Calu3 (cell line): ENCODE measurements around the gene MAML3. TPM values are rescaled to one million over a fixed set of nuclear protein-coding genes. Genes with fewer than 3 reads are reported as not detected.

Experiments
- BruUV-seq: library from RNA; stranded (reverse); fragments of 400-500 nt; replicated peaks from 2 replicates; lab custom pipeline; 2021; lab: Mats Ljungman, UMichigan
- CTCF ChIA-PET: fragments of 300-600 bp; sonication (Branson Sonifier 250); formaldehyde crosslinking; loops from one replicate; lab custom pipeline; 2022; ENCODE audit warnings: antibody characterized with exemption; lab: Charles Lee
- DNase-seq: peaks from one replicate; pipeline ENCODE4 v3.0.0; 2022
- H3K27ac Mint-ChIP-seq: one replicate; pipeline ENCODE4 v1.8.0; 2022; ENCODE audit warnings: mixed read lengths; ENCODE audit not compliant: unreplicated experiment
- H3K27me3 Mint-ChIP-seq: one replicate; pipeline ENCODE4 v1.8.0; 2022; ENCODE audit warnings: mixed read lengths; ENCODE audit not compliant: unreplicated experiment
- H3K36me3 Mint-ChIP-seq: one replicate; pipeline ENCODE4 v1.8.0; 2022; ENCODE audit warnings: mild to moderate bottlenecking, moderate library complexity, mixed read lengths; ENCODE audit not compliant: insufficient read depth, unreplicated experiment
- H3K4me1 Mint-ChIP-seq: one replicate; pipeline ENCODE4 v1.8.0; 2022; ENCODE audit warnings: mild to moderate bottlenecking, low read depth, mixed read lengths; ENCODE audit not compliant: unreplicated experiment
- H3K4me3 Mint-ChIP-seq: one replicate; pipeline ENCODE4 v1.8.0; 2022; ENCODE audit warnings: mild to moderate bottlenecking, low read depth, moderate library complexity, mixed read lengths; ENCODE audit not compliant: unreplicated experiment
- H3K9me3 Mint-ChIP-seq: one replicate; pipeline ENCODE4 v1.8.0; 2022; ENCODE audit warnings: low read depth, mixed read lengths; ENCODE audit not compliant: unreplicated experiment
- intact Hi-C: fragments of 100-400 bp; cut with micrococcal nuclease; formaldehyde crosslinking; loops from one replicate; pipeline ENCODE4 v1.10.0; 2022; ENCODE audit not compliant: unreplicated experiment
- total RNA-seq: library from RNA; stranded (reverse); gene quantifications from 2 replicates; pipeline ENCODE4 v1.2.3, GENCODE V29; 2022
- TF ChIP-seq, protein P1 (sequence below): fragments of 200-600 bp; IDR thresholded peaks from one replicate; pipeline ENCODE4 v1.8.0; 2022; ENCODE audit warnings: antibody characterized with exemption; ENCODE audit not compliant: unreplicated experiment

The MAML3 gene
- total RNA-seq, 1 experiment from 2014 or later: 4.0 TPM

DNA sequence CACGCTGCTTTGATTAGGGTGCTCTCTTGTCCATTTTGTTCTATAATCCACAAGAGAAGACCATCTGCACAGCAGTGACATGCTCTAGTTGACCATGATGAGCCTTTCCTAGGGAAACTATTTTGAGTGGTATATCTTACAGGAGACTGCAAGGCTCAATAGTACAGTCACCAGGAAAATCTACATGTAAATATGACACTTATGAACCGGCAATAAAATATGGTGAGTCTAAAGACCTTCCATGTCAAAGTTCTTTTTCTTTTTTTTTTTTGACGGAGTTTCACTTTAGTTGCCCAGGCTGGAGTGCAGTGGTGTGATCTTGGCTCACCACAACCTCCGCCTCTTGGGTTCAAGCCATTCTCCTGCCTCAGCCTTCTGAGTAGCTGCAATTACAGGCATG, 384.6 kb downstream of the MAML3 start:
- no peak overlapping the region for H3K27ac Mint-ChIP-seq
- CTCF ChIA-PET: no interaction called here
- TF ChIP-seq, protein P1, sequence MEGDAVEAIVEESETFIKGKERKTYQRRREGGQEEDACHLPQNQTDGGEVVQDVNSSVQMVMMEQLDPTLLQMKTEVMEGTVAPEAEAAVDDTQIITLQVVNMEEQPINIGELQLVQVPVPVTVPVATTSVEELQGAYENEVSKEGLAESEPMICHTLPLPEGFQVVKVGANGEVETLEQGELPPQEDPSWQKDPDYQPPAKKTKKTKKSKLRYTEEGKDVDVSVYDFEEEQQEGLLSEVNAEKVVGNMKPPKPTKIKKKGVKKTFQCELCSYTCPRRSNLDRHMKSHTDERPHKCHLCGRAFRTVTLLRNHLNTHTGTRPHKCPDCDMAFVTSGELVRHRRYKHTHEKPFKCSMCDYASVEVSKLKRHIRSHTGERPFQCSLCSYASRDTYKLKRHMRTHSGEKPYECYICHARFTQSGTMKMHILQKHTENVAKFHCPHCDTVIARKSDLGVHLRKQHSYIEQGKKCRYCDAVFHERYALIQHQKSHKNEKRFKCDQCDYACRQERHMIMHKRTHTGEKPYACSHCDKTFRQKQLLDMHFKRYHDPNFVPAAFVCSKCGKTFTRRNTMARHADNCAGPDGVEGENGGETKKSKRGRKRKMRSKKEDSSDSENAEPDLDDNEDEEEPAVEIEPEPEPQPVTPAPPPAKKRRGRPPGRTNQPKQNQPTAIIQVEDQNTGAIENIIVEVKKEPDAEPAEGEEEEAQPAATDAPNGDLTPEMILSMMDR: no peak
- intact Hi-C loops: no loop called here
- no peak overlapping the region for H3K4me3 Mint-ChIP-seq
- no peaks in the 10 kb centered on the region for H3K9me3 Mint-ChIP-seq
- no TSS peak for BruUV-seq
- H3K27me3 Mint-ChIP-seq: no peaks in the 10 kb centered on the region
- H3K4me1 Mint-ChIP-seq: no peaks in the 10 kb centered on the region
- no peak for DNase-seq
- no peaks in the 10 kb centered on the region for H3K36me3 Mint-ChIP-seq

DNA sequence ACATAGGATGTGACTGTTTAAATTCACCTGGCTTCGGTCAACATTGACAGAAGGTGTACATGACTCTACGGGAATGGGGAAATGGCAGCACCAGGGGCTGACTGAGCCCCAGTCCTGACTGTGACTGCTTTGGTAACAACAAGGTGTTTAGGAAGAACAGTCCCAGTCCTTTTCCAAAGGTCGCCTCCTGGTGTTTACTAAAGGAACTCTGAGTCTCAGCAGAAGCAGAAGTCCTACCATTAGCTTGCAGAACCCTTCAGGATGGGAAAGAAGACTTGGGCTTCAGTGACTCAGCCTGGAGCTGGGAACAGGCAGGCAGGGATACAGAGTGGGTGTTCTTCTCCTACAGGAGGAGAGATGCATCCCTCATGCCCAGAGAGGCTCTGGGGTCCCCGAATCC, 385.1 kb downstream of the MAML3 start:
- no peak for DNase-seq
- Mint-ChIP-seq H3K27ac (no peak overlapping the region), H3K9me3 (no peaks in the 10 kb centered on the region), H3K4me1 (no peaks in the 10 kb centered on the region), H3K4me3 (no peak overlapping the region), H3K27me3 (no peaks in the 10 kb centered on the region), H3K36me3 (no peaks in the 10 kb centered on the region)
- CTCF ChIA-PET: no interaction called here
- intact Hi-C loops: no loop called here
- BruUV-seq: no TSS peak
- TF ChIP-seq, protein P1: no peak

DNA sequence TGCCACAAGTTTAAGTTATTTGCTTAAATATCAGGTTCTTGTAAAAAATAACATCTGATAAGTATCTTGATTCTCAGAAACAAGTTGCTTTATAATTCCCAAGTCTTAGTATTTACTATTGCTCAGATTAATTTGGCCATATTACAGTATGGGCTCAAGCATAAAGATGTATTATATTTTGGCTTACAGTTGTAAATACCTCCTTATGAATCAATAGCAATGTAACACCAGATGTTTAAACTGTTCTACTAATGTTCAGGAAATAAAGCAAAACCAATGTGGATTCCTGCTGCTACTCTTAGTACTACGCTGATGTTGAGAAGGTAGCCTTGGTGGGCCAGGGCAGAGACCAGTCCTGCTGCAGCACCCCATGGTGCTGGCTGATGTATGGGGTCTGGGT, 385.6 kb downstream of the MAML3 start:
- no TSS peak for BruUV-seq
- CTCF ChIA-PET: no interaction called here
- intact Hi-C loops: no loop called here
- TF ChIP-seq, protein P1: no peak
- no peaks in the 10 kb centered on the region for H3K9me3 Mint-ChIP-seq
- H3K27ac Mint-ChIP-seq: no peak overlapping the region
- H3K4me1 Mint-ChIP-seq: no peaks in the 10 kb centered on the region
- DNase-seq: no peak
- H3K4me3 Mint-ChIP-seq: no peak overlapping the region
- H3K27me3 Mint-ChIP-seq: no peaks in the 10 kb centered on the region
- H3K36me3 Mint-ChIP-seq: no peaks in the 10 kb centered on the region

DNA sequence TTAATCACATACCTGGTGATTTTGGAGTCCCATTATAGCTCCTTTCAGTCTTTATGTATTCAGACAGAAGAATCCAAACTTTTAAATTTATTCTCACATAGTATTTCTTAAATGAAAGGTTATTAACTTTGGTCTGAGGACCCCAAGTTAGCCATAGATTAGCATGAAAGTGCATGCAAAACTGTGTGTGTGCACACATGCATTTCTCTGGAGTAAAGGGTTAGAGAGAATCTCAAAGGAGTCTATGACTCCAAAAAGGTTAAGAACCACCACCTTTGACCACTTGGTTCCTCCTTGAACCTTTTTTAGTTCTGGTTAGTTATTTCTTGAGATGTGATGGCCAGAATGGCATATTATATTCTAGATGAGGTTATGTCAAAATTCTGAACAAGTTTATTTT, 386.4 kb downstream of the MAML3 start:
- TF ChIP-seq, protein P1: no peak
- Mint-ChIP-seq H3K27me3 (no peaks in the 10 kb centered on the region), H3K27ac (no peak overlapping the region), H3K4me1 (no peaks in the 10 kb centered on the region), H3K36me3 (no peaks in the 10 kb centered on the region), H3K9me3 (no peaks in the 10 kb centered on the region), H3K4me3 (no peak overlapping the region)
- no TSS peak for BruUV-seq
- intact Hi-C loops: no loop called here
- no peak for DNase-seq
- CTCF ChIA-PET: no interaction called here
